Stimulated activated CD4-positive, alpha-beta T cell treated with anti-CD3 and anti-CD28 coated beads, Interleukin-1b, Interleukin-23, amount 100 ng/mL, for 1 hour (primary cell): ENCODE measurements around the gene SPATA2.
"Not testable (repeated sequence)": the region's sequence is repeated elsewhere in the genome, so short reads cannot be mapped to it uniquely, and the experiment has no call there.

Source experiments
- DNase-seq, 2 donors: peaks; one replicate each; pipeline ENCODE4 v3.0.0-alpha.2; 2020; ENCODE audit warnings: low read depth in 2 of 2

SPATA2 gene

DNA sequence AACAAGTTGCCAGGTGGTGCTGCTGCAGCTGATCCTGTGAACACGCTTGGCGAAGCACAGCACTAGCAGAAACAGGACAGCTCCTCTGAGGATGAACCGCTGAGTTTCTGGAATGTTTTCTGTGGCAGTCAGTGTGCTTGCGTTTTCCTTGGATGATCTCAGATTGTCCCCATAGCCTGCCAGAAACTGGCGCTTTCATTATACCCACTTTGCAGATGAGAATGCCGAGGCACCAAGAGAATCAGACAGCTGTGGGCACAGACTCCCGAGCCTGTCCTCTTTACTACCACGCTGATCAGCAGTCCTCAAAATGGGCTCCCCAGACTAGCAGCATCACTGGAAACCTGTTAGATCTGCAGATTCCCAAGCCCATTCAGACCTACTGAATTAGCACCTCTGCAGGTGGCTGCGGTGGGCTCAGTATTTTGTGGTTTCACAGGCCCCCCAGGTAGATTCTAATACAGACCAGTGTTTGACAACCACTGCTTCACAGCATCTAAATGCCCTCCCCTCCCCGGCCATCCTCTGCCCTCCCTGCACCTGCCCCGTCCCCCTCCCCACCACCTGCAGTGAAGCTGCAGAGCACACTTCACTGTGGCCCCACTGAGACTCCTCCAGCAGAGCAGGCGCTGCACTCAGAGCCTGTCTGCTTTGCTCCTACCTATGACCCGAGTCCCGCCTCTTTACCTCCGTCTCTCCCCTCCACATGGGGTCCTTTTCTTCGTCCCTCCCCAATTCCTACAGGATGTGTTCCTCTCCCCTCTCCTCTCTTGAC, 29.6 kb downstream of the SPATA2 start:
- no peak for DNase-seq

DNA sequence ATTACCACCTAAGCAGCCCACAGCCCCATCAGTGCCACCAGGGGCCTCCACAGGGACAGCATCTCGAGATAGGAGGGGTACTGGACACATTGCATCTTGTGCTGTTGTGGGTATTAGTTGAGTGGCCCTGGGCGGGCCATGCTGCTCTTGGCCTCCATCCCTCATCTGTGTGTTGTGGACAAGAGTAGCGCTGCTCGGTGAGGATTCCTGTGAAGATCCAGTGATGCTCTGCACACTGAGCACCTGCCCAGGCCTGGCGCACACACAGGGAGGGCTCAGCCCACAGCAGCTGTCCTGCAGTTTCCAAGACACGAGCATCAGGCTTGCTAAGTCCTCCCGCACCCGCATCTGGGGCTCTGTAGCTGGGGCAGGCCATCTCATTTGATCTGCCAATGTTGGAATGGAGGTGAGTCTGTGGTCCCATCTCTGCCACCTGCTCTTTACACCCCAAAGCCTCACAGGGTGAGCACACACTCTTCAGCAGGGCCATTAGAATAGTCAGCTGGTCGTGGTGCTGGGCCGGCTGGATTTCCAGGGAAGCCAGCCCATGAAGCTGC, 32.0 kb downstream of the SPATA2 start:
- no peak for DNase-seq

GRCh38 chr20:49882171-49882970, 33.0 kb downstream of the SPATA2 start:
- DNase-seq = no peak

GRCh38 chr20:49880724-49881445, 34.4 kb downstream of the SPATA2 start:
- no peak for DNase-seq

DNA sequence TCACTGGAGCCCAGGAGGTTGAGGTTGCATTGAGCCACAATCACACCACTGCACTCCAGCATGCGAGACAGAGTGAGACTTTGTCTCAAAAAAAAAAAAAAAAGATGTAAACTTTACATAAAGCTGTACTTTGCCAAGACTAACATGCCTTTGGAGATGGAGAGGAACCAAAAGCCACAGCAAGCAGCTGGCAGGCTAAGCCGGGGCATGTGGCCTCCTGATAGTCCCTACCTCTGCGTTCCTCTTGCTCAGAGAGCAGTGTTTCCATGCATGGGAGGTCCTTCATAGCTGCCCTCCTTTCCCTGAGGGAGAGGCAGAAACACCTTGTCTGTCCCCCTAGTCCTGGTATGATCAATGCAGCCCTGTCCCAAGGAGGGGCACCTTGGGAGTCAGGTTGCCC, 35.2 kb downstream of the SPATA2 start:
- no peak for DNase-seq

- no peak for DNase-seq
These were observed 36.4 kb downstream of the SPATA2 start for GRCh38 chr20:49878977-49879376.

DNA sequence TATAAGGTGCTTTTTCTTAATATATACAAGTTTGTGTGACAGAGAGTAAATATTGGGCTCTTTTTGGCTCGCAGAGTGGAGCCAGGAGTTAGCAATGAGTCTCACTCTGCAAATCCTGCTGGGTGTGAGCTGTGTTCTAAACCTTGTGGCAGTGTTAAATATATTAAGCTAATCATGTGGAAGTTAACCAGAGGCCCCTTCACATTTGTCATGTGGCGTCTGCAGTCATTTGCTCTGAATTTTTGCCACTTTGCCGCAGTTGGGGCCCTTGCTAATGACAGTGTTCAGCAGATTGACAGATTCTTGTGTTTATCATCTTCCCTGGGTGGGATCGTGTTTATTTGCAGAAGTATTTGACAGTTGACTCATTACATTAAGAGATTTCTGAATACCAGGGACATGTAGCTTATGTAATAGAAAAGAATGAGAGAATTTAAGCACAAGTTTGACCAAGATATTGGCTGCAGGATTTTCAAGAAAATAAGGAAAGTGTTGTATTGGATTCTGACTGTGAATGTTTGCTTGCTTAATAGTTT, 37.9 kb downstream of the SPATA2 start:
- no peak for DNase-seq

DNA sequence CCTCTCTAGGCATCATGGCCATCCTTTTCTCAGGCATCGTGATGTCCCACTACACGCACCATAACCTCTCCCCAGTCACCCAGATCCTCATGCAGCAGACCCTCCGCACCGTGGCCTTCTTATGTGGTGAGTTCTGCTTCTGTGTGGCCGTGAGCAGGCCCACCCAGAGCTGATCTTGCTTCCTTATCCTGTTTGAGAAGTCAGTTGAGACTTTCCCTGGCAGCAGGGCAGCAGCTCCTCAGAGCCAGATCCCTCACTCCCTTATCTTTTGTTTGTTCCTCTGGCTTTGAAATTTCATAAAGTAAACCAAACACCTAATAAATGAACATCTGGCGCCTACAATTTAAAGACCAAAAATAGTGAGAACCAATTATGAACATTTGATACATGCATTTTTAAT, 40.6 kb downstream of the SPATA2 start:
- no peak for DNase-seq

DNA sequence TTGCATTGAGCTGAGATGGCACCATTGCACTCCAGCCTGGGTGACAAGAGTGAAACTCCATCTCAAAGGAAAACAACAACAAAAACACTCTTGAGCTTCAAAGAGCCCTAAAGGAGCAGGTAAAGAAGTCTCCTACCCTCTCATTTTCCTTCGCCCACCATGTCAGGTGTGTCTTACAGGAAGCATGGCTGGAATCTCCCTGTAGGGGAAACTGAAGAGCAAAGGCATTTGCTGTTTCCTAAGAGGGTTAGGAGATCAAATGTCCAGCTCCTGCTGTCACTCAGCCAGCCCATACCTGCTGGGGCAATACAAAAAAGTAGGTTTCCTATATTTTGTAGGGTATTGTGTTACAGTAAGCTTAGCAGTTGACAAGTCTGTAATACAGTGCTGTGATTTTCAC, 43.3 kb downstream of the SPATA2 start:
- DNase-seq = no peak

DNA sequence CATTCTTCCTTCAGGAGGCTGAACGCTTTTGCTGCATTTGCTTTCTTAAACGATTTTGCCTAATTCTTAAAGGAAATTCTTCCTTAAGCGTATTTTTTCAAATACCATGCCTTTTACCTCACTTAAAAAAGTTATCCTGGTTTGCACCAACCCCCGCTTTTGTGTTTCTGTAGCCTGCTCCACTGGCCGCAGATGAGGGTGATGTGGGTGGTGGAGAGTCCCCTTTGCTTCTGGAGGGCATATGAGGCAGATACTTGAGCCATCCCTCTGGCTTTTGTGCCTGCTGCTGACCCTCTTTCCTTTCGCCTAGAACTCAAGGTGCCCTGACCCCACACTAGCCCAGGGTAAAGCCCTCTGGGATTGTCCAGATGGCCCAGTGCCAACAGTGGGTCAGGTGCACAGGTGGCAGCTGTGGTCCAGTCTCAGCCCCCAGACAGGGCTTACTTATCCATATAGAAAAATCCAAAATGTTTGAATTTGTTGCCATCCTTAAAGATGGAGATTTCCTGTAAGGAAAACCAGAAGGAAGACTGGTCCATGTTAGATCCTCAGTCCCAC, 43.9 kb downstream of the SPATA2 start:
- DNase-seq = no peak

DNA sequence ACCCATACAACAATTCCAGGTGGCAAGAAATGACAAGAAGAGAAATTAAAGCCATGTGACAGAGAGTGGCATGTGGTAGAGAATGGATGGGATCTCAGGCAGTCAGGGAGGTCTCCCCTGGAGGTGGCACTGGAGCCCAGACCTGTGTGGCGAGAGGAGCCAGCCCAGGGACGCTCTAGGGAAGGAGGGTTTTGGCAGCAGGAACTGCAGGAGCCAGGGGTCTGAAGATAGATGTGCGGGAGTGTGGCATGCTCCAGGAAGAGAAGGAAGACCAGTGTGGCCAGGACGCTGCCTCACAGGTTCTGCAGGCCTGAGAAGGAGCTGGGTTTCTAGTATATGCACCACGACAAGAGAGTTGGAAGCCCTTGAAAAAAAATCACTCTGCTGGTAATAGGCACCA, 45.1 kb downstream of the SPATA2 start:
- DNase-seq = no peak

GRCh38 chr20:49868964-49869363, 46.4 kb downstream of the SPATA2 start:
- DNase-seq = no peak

GRCh38 chr20:49868538-49868937, 46.8 kb downstream of the SPATA2 start:
- no peak for DNase-seq

DNA sequence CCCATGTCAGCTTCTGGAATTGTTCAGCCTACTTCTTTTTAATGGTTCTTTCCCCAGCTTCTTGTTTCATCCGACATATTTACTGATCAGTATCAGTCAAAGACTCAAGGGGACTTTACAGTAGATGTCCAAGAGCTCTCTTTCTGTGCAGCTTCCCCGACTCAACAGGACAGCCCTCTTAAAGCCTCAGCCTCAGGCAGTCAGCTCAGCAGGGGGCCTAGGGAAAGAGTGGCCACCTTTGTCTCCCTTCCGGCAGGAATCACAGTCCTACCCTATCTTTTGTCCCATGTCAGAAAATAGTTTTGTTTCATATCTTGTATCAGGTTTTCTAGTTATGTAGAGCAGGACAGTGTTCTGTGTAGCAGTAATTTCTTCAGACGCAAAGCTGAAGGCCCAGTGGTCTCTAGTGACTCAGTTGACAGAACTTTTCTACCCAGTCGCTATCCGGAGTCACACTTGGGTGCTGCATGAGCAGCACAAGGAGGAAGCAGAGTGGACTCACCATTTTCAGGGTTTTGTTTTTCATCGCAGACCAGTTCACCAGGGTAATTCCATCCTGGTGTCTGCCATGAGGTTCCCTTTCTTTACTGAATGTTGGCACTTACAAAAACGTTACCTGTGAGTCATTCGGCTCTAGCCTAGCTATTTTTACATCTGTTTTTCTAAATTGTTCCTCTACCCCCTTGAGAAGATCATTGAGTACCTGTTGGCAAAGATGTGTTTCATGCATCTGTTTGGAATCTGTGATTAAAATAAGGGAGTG, 47.7 kb downstream of the SPATA2 start:
- no peak for DNase-seq

DNA sequence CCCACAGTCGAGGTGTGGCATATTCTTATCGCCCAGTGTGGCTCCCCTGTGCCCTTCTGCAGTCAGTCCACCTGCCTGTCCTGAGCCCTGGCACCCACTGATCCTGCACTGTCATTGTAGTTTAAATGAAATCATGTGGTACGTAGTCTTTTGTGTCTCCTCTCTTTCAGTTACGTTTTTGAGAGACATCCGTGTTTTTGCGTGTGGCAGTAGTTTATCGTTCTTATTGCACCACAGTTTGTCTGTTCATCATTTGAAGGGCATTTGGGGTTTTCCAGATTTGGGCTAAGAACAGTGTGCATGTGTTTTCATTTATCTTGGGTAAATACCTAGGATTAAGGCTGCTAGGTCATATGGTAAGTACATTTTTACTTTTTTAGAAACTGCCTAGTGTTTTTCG, 49.3 kb downstream of the SPATA2 start:
- no peak for DNase-seq

DNA sequence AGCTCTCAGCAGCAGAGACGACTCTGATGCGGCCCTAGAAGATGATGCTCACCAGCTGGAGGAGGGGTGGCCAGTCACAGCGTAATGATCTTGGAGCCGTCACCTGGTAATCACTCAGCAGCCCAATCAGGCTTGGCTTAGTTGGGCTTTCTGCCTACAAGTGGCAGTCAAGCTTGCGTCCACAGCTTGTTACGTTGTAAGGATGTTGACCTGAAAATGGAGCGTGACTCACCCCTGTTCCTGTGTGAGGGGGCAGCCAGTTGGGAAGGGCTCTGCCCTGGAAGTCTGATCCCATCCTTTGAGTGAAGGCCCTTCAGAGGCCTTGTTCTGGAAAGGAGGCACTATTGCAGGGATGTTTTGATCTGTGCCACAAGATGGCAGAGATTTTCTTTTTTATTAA, 49.8 kb downstream of the SPATA2 start:
- DNase-seq = no peak

DNA sequence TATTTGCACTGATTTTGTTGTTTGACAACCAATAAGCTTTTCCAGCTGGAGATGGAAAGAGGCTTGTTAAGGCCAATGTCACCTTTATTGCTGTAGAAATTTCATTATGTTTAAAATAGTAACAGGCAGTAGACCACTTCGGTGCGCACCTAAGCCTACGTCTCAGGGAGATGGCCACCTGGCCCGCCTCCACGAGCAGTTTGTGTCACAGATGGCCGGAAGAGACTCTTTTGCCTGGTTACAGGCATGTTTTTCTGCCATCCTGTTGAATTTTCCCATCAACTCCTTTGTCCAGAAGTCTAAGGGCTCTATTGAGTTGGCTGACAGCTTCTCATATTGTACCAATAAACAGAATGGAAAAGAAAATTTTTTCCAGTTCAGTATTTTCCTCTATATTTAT, 51.7 kb downstream of the SPATA2 start:
- no peak for DNase-seq

DNA sequence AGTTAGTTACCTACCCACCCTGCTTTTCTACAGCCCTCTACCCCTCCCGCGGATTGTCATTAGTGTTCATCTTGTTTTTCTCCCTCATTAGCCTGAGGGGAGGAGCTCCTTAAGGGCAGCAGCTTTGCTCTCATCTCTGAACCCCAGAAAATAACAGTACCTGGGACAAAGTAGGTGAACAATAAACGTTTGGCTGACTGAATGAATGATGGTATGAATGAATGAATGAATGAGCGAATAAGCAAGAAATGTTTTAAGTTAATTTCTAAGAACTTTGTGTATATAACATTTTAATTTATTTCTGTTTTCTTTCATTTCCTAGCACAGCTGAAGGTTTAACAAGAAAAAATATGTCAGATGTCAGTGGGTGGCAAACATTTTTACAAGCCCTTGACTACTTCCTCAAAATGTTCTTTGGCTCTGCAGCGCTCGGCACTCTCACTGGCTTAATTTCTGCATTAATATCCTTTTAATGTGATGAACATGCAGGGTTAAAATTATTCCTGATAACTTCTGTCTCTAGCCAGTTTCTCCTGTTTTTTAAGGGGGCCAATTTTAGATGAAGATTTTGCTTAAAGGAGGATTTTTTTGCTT, 52.6 kb downstream of the SPATA2 start:
- no peak for DNase-seq

DNA sequence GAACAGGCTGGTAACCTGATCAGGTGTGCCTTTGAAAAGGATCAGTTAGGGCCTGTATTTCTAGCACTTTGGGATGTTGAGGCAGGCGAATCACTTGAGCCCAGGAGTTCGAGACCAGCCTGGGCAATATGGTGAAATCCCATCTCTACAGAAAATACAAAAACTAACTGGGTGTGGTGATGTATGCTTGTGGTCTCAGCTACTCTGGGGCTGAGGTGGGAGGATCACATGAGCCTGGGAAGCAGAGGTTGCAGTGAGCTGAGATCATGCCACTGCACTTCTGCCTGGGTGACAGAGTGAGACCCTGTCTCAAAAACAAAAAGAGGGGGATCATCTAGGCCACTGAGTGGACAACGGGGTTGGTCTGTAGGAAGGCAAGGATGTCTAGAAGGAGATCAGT, 54.1 kb downstream of the SPATA2 start:
- not testable (repeated sequence) for DNase-seq

GRCh38 chr20:49859807-49860206, 55.5 kb downstream of the SPATA2 start:
- DNase-seq = no peak

GRCh38 chr20:49859011-49859410, 56.3 kb downstream of the SPATA2 start:
- no peak for DNase-seq
